SK-N-MC (cell line): ENCODE results near the gene C7orf33.

ENCODE experiments used
- EZH2 ChIP-seq: fragments of 200-600 bp; sonication (generic); IDR thresholded peaks from one replicate; pipeline ENCODE4 v1.6.1; 2017; ENCODE audit warnings: antibody characterized with exemption
- POLR2AphosphoS5 ChIP-seq: IDR thresholded peaks from 2 replicates; pipeline ENCODE4 v1.6.1; 2012; ENCODE audit warnings: mild to moderate bottlenecking, low read depth, low read length, borderline replicate concordance

DNA sequence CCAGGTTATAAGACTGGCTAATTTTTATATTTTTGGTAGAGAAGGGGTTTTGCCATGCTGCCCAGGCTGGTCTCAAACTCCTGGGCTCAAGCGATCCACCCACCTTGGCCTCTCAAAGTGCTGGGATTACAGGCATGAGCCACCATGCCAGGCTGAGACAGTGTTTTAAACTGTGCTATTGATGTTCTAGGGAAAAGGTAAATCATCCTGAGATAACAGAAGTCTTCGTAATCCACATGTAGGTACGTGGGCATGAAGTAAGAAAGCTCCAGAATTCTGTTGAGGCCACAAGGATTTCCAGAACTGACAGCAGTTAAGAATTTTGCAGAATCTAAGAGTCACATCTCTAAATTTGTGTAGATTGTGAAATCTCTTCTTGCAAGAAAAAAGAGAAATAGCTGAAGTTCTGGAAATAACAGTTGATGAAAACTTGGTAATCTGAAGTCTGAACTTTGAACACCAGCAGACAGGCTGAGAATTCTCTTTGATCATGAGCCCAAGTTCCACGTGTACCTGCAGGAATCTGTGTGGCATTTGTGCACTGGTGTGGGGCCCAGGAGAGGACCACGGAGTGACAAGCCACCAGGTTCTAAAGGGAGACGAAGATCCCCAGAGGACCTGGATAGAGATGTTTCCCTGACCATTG, 24.6 kb downstream of the C7orf33 start:
- no peak for TF ChIP-seq EZH2
- TF ChIP-seq POLR2AphosphoS5 = no peak
